Measurements from ENCODE around the gene ZNF664.

The ZNF664 gene

DNA sequence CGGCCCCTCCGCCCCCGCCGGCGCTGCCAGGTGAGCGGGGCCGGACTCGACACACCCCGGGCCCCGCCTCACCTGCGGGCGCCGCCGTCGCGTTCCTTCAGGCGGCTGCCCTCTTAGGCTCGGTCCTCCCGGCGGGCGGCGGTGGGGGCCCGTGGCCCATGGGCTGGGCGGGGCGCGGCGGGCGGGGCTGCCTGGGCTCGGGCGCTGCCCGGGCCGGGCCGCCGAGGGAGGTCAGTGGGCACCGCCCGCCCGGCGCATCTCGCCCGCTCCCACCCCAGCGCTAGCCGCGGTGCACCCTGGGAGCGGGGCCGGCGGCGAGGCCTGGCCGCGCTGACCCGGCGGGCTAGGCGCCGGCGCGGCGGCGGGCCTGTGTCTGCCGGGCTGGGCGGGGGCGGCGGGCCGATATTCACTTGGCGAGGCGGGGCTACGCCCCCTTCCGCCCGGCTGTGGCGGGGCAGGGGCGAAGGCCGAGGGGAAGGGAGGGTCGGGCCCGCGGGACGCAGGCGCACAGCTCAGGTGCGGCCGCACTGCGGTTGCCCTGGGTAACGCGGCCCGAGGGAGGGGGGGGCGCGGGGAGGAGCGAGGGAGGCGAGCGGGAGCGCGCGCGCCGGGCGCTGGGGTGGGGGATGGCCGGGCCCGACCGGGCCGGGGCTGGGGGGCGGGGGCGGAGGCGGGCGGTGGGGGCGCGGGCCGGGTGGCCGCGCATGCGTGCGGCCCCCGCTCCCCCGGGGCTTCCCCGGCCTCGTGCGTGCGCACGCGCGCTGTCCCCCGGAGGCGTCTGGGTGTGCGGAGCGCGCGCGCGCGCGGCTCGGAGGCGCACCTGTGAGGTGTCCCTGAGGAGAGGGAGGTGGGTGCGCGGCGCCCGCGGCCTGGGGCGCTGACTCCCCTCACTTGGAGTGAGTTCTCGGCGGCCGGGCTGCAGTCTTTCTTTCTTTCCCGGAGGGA lies at the start of gene ZNF664, which contains the start of gene CCDC92:
ZNF664 (plus strand) TSS at position 759 of the 945 bp plus-strand sequence. CDS start 38,930 bp downstream, outside the sequence.
CCDC92 (minus strand) TSS at position 375 of the 945 bp plus-strand sequence. CDS start 28,526 bp downstream, outside the sequence.
- peak; percentile 97 for DNase-seq

- no peak for DNase-seq
These were observed 49.1 kb upstream of the ZNF664 start for GRCh38 chr12:123923927-123924326.

- no peak for DNase-seq
These were observed 48.5 kb upstream of the ZNF664 start for GRCh38 chr12:123924539-123924938.

GRCh38 chr12:123928274-123928865 lies 44.6 kb upstream of the ZNF664 start:
- DNase-seq = no peak

DNA sequence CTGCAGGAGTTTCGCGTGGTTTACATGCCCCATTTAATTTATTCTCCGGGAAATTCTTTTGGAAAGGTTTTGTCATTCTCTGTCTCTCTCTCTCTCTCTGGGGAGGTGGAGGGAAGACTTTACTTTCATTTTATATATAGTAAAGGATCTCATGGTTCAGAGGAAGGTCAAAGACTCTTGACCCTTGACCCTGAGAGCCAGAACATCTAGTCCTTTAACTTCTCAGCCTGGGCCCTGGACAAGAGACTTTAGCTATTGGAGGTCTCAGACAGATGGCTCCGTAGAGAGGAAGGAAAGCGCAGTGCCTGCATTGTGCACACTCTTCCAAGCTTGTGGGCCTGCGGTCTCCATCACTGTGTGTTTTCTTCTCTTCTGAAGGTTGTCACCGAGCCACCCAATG lies 44.1 kb upstream of the ZNF664 start:
- DNase-seq = no peak

- DNase-seq = no peak
These were observed 43.0 kb upstream of the ZNF664 start for GRCh38 chr12:123929946-123930583.

DNA sequence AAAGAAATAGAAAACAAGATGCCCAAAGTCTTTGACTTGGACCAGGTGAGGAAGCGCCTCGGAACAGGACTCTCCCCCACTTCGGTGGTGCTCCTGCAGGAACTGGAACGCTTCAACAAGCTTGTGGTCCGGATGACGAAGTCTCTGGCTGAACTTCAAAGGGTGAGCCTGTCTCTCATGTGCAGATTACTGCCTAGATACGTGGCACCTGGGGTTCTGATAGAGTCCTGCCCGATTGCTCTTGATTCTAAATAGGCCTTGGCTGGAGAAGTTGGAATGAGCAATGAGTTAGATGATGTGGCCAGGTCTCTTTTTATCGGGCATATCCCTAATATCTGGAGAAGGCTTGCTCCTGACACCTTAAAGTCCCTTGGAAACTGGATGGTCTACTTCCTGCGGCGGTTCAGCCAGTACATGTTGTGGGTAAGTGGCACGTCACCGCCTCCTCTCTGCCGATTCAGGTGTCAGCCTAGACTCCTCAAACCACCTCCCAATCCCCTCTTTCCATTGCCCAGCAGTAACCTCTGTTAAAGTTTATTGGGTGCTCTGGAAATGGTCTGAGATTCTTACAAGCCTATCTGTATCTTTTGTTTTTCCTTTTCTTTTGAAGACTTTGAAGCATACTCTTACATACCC lies 41.2 kb upstream of the ZNF664 start:
- DNase-seq = peak; percentile 48

DNA sequence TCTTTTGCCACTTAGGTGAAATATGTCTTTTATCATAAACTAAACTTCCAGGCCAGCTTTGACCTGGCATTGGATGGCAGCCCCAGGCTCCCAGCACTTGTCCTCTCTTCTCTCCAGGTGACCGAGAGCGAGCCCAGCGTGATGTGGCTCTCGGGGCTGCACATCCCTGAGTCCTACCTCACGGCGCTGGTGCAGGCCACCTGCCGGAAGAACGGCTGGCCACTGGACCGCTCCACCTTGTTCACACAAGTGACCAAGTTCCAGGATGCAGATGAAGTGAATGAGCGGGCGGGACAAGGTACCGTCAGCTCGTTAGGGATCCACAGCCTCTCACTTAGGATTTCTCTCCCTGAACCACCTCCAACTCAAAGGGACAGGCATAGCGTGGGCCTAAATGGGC lies 39.8 kb upstream of the ZNF664 start:
- no peak for DNase-seq

- DNase-seq = no peak
These were observed 38.9 kb upstream of the ZNF664 start for GRCh38 chr12:123934016-123934620.

- no peak for DNase-seq
These were observed 38.2 kb upstream of the ZNF664 start for GRCh38 chr12:123934829-123935228.

- no peak for DNase-seq
These were observed 37.1 kb upstream of the ZNF664 start for GRCh38 chr12:123935956-123936355.

DNA sequence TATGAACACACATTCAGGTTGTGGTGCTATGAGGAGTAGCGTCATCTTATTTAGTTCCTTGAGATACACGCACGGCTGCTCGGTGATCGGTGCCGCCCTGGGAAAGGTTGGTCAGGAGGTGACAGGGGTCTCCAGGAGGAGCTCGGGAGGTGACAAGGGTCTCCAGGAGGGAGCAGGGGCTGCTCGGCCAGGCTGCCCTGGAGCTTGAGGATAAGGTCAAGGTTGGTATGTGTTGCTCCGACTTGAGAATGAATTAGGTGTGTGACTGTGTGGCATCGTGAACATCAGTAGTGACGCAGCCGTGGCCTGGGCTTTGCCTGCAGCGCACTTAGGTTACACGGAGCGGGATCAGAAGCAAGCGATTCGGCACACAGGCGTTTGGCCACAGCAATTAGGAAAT lies 36.5 kb upstream of the ZNF664 start:
- no peak for DNase-seq

DNA sequence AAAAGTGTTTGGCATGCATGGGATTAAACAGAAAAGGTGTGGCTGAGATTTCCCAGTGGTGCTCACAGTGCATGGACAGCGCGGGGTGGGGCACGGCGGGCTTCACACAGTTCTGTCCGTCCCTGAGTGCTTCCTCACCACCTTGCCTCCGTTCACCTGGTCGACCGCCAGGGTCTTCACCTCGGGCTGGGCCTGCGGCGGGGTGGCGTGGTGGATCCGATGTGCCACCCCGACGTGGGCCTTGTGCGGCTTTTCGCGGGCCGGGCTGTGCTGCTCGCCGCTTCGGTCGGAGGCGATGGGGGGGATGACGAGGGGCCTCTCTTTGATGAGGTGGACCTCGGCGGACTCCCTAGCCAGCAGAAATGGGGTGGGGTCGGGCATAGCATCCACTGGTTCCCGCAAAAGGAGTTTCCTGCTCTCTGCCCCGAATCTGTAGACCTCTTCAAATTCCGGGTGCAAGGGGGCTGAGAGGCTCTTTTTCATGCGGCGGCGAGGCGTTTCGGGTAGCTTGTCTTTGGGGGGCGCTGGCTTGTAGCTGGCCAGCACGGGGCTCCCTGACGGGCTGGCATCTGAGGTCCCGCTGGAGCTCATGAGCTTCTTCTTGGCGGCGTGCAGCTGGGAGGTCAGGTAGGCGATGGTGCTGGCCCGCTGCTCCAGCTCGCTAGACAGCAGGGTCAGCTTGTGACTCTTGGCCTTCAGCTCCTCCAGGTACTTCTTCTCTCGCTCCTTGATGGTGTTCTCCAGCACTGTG lies 35.9 kb upstream of the ZNF664 start:
- no peak for DNase-seq

- DNase-seq = peak; percentile 41
These were observed 35.1 kb upstream of the ZNF664 start for GRCh38 chr12:123937707-123938591.

- DNase-seq = no peak
These were observed 34.1 kb upstream of the ZNF664 start for GRCh38 chr12:123938679-123939480.

DNA sequence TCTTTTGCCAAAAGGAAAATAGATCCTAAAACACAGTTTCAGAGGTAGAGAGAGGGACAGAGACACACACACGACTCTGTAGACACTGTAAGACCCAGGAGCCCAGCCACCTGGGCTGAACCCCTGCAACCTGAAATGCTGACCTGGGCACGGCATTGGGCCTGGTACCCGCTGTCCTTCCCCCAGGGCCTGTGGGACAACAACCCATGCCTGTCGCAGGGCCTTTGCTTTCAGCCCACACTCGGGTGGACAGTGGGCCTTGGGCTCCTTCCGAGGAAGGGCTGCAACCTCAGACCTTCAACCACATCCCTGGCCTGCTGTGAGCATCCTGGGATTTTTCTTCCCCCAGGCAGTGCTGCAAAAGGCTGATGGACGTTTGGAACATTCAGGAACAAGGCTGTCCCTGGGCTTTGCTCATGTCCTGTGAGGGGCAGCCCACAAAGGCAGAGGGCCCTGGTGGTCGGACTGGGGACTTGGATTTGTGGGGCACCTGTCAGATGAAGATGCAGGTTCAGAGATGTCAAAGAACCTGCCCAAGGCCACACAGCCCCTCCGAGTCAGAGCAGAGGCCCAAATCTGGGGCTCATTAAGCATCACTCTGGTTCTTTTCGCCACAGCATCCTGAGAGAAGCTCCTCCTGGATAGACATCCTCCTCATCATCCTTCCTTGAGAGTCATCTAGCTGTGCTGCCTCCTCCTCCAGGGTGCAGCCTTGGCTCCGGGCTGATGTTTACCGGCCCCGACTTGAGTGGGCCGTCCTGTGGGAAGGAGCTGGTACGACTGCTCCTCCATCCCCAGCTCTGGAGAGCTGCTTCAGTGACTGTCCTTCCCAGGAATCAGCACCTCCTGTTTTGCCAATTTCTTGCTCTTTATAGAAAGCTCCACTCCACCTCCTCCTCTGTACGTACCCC lies 33.0 kb upstream of the ZNF664 start:
- DNase-seq = no peak

DNA sequence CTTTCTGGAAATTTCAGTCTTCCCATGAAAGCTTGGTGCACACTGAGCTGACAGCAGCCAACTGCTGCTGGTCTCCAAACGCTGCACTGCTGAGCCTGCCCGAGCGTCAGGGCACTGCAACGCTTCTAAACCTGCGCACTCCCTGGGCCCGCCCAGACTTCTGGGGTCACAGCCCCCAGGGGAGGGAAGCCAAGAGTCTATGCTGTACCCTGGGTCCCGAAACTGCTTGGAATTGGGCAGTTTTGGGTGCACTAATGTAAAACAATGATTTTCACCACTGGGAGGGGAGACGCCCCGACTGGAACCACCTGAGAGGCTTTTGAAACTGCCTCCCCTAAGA lies 32.4 kb upstream of the ZNF664 start:
- DNase-seq = no peak

DNA sequence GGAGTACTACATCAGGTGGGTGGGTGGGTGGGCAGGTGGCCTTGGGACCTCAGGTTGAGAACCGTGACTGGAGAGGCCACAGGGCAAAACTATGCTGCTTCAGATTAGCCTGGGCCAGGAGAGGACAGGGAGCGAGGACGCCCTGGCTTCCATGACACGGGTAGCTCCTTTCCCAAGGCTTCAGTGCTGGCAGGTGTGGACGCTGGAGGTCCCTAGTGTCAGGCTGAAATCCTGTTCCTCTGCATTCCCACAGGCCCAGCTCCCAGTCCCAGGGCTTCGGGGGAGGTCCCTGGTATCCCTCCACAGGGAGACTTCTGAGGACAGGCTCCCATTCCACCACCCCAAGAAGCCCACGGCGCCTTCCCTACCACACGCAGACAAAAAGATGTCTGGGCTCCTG lies 32.0 kb upstream of the ZNF664 start:
- no peak for DNase-seq

Measured in activated CD8-positive, alpha-beta memory T cell treated with anti-CD3 and anti-CD28 coated beads, Interleukin-2, amount 50 U/mL, for 4 hours (primary cell).